Endothelial cell of umbilical vein (primary cell): ENCODE measurements around the gene DENND1B.
"Not testable (repeated sequence)": the region's sequence is repeated elsewhere in the genome, so short reads cannot be mapped to it uniquely, and the experiment has no call there.

Experiments
- EZH2 ChIP-seq: IDR thresholded peaks from 2 replicates; pipeline ENCODE4 v1.6.1; 2012; ENCODE audit warnings: borderline replicate concordance, low read depth, mild to moderate bottlenecking, moderate library complexity, low read length, inconsistent platforms; ENCODE audit not compliant: severe bottlenecking
- FOS ChIP-seq: IDR thresholded peaks from 2 replicates; pipeline ENCODE4 v1.6.1; 2011; ENCODE audit warnings: mild to moderate bottlenecking, low read length, moderate library complexity, borderline replicate concordance; ENCODE audit not compliant: insufficient read depth
- GATA2 ChIP-seq: IDR thresholded peaks from 2 replicates; pipeline ENCODE4 v1.7.0; 2011; ENCODE audit warnings: low read depth, mild to moderate bottlenecking, moderate library complexity, mixed read lengths, low read length; ENCODE audit not compliant: insufficient read length, insufficient read depth
- JUN ChIP-seq: IDR thresholded peaks from 2 replicates; pipeline ENCODE4 v1.6.1; 2011; ENCODE audit warnings: borderline replicate concordance, low read depth; ENCODE audit not compliant: insufficient read length, insufficient read depth
- MYC ChIP-seq: IDR thresholded peaks from one replicate; pipeline ENCODE4 v1.6.1; 2011; ENCODE audit warnings: mild to moderate bottlenecking, low read depth, low read length
- POLR2A ChIP-seq: IDR thresholded peaks from 2 replicates; pipeline ENCODE4 v1.6.1; 2012; ENCODE audit warnings: low read depth, mild to moderate bottlenecking, control low read depth, low read length
- POLR2AphosphoS5 ChIP-seq: IDR thresholded peaks from 2 replicates; pipeline ENCODE4 v1.6.1; 2012; ENCODE audit warnings: low read depth, mild to moderate bottlenecking, control low read depth, low read length, moderate library complexity; ENCODE audit not compliant: insufficient read depth
- TF ChIP-seq, protein P1 (sequence below), 2 donors: IDR thresholded peaks; 1 replicate in 1 of 2; 2 replicates in 1 of 2; pipeline ENCODE4 v1.5.1; 2011; ENCODE audit warnings: low read length in 2 of 2, mild to moderate bottlenecking in 2 of 2, moderate library complexity in 2 of 2, control low read depth in 1 of 2, inconsistent platforms in 1 of 2, low read depth in 1 of 2; ENCODE audit not compliant: insufficient read depth in 1 of 2; ENCODE audit errors: extremely low read depth in 1 of 2
- TF ChIP-seq, protein P2 (sequence below): IDR thresholded peaks from 2 replicates; pipeline ENCODE4 v1.6.1; 2011; ENCODE audit not compliant: insufficient read depth, insufficient read length

DNA sequence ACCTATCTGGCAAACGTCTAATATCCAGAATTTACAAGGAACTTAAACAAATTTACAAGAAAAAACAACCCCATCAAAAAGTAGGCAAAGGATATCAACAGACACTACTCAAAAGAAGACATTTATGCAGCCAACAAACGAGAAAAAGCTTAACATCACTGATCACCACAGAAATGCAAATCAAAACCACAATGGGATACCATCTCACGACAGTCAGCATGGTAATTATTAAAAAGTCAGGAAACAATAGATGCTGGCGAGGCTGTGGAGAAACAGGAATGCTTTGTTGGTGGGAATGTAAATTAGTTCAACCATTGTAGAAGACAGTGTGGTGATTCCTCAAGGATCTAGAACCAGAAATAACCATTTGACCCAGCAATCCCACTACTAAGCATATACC lies 74.6 kb downstream of the DENND1B start:
- TF ChIP-seq, protein P1, sequence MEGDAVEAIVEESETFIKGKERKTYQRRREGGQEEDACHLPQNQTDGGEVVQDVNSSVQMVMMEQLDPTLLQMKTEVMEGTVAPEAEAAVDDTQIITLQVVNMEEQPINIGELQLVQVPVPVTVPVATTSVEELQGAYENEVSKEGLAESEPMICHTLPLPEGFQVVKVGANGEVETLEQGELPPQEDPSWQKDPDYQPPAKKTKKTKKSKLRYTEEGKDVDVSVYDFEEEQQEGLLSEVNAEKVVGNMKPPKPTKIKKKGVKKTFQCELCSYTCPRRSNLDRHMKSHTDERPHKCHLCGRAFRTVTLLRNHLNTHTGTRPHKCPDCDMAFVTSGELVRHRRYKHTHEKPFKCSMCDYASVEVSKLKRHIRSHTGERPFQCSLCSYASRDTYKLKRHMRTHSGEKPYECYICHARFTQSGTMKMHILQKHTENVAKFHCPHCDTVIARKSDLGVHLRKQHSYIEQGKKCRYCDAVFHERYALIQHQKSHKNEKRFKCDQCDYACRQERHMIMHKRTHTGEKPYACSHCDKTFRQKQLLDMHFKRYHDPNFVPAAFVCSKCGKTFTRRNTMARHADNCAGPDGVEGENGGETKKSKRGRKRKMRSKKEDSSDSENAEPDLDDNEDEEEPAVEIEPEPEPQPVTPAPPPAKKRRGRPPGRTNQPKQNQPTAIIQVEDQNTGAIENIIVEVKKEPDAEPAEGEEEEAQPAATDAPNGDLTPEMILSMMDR (IDR thresholded peaks at IDR 0.05; ENCODE audit: extremely low read depth in 1 of 2, insufficient read depth in 1 of 2, low read depth in 1 of 2, low read length in 2 of 2): not testable (repeated sequence)
- TF ChIP-seq POLR2AphosphoS5, POLR2A, EZH2, JUN, FOS, MYC, GATA2: not testable (repeated sequence)
- TF ChIP-seq, protein P2, sequence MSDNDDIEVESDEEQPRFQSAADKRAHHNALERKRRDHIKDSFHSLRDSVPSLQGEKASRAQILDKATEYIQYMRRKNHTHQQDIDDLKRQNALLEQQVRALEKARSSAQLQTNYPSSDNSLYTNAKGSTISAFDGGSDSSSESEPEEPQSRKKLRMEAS: not testable (repeated sequence)
